ENCODE measurements around the gene IL36G. TPM values are rescaled to one million over a fixed set of nuclear protein-coding genes. Genes with fewer than 3 reads are reported as not detected.

The IL36G gene
- total and polyA plus RNA-seq, 9 of the 15 experiments (the other 6 are each of a cell fraction or from before 2014, with no cell fraction given) = not detected

DNA sequence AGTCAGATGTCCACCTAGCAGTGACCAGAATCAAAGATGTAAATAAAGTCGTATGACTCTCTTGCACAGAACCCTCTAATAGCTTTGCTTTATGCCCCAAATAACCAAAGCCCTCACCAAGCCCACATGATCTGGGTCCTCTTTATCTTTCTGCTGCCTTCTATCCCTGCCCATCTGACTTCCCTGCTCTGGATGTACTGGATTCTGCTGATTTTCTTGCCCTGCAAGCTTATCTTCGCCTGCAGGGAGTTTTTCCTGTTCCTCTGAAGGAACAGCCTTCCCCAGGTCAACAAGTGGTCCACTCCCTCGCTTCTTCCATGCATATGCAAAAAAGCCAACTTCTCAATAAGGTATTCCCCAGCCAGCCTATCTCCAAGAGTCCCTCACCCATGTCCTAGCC is 56.2 kb downstream of the IL36G start (continued):
- TF ChIP-seq, protein P1, sequence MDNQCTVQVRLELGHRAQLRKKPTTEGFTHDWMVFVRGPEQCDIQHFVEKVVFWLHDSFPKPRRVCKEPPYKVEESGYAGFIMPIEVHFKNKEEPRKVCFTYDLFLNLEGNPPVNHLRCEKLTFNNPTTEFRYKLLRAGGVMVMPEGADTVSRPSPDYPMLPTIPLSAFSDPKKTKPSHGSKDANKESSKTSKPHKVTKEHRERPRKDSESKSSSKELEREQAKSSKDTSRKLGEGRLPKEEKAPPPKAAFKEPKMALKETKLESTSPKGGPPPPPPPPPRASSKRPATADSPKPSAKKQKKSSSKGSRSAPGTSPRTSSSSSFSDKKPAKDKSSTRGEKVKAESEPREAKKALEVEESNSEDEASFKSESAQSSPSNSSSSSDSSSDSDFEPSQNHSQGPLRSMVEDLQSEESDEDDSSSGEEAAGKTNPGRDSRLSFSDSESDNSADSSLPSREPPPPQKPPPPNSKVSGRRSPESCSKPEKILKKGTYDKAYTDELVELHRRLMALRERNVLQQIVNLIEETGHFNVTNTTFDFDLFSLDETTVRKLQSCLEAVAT (IDR thresholded peaks at IDR 0.05) = peak; percentile 28 to 55; a peak in 1 of 4 replicates
- no peak for TF ChIP-seq NCOA2 (IDR thresholded peaks at IDR 0.05; ENCODE audit: partially characterized antibody in 2 of 2)
- TF ChIP-seq CBFB (CRISPR knock-in tag; IDR thresholded peaks at IDR 0.05) = no peak
- no peak for TF ChIP-seq EWSR1 (IDR thresholded peaks at IDR 0.05; ENCODE audit: borderline replicate concordance, low read depth, partially characterized antibody)
- no peak for TF ChIP-seq TAF7 (tag; IDR thresholded peaks at IDR 0.05)
- TF ChIP-seq, protein P2, sequence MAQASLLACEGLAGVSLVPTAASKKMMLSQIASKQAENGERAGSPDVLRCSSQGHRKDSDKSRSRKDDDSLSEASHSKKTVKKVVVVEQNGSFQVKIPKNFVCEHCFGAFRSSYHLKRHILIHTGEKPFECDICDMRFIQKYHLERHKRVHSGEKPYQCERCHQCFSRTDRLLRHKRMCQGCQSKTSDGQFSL (CRISPR knock-in tag; IDR thresholded peaks at IDR 0.05) = no peak
- TF ChIP-seq, protein P2 (tag; IDR thresholded peaks at IDR 0.05) = no peak
- no peak for TF ChIP-seq ZNF707 (CRISPR knock-in tag; conservative IDR thresholded peaks at IDR 0.05)
- no peak for TF ChIP-seq FOXA1 (IDR thresholded peaks at IDR 0.05; ENCODE audit: borderline replicate concordance)
- no peak for TF ChIP-seq ZC3H4 (CRISPR knock-in tag; IDR thresholded peaks at IDR 0.05; ENCODE audit: borderline replicate concordance)
- no peak for TF ChIP-seq SAFB2 (IDR thresholded peaks at IDR 0.05; ENCODE audit: borderline replicate concordance, low read depth, low read length, severe bottlenecking)
- TF ChIP-seq ZNF551 (CRISPR knock-in tag; IDR thresholded peaks at IDR 0.05) = no peak
- no peak for TF ChIP-seq NR2C2 (CRISPR knock-in tag; IDR thresholded peaks at IDR 0.05)
- no peak for TF ChIP-seq NR2C2 (tag; IDR thresholded peaks at IDR 0.05)
- TF ChIP-seq GABPB2 (CRISPR knock-in tag; conservative IDR thresholded peaks at IDR 0.05) = no peak
- no peak for TF ChIP-seq YBX1 (IDR thresholded peaks at IDR 0.05)
- no peak for TF ChIP-seq JUND (IDR thresholded peaks at IDR 0.05; ENCODE audit: borderline replicate concordance, low read depth, low read length)
- TF ChIP-seq JUND (tag; IDR thresholded peaks at IDR 0.05; ENCODE audit: borderline replicate concordance, low read depth, low read length) = peak; percentile 23; the same call in 1 of the 3 replicates
- no peak for TF ChIP-seq BMI1 (IDR thresholded peaks at IDR 0.05; ENCODE audit: low read length)
- TF ChIP-seq MYNN (IDR thresholded peaks at IDR 0.05) = peak; percentile 39; the same call in 1 of the 2 replicates
- TF ChIP-seq MYNN (CRISPR knock-in tag; IDR thresholded peaks at IDR 0.05) = no peak
- TF ChIP-seq CBX3 (IDR thresholded peaks at IDR 0.05; ENCODE audit: borderline replicate concordance in 1 of 2, low read length in 2 of 2) = no peak
- TF ChIP-seq NFE2 (IDR thresholded peaks at IDR 0.05; ENCODE audit: low read depth) = no peak
- TF ChIP-seq ZNF124 (CRISPR knock-in tag; IDR thresholded peaks at IDR 0.05) = no peak
- TF ChIP-seq, protein P3, sequence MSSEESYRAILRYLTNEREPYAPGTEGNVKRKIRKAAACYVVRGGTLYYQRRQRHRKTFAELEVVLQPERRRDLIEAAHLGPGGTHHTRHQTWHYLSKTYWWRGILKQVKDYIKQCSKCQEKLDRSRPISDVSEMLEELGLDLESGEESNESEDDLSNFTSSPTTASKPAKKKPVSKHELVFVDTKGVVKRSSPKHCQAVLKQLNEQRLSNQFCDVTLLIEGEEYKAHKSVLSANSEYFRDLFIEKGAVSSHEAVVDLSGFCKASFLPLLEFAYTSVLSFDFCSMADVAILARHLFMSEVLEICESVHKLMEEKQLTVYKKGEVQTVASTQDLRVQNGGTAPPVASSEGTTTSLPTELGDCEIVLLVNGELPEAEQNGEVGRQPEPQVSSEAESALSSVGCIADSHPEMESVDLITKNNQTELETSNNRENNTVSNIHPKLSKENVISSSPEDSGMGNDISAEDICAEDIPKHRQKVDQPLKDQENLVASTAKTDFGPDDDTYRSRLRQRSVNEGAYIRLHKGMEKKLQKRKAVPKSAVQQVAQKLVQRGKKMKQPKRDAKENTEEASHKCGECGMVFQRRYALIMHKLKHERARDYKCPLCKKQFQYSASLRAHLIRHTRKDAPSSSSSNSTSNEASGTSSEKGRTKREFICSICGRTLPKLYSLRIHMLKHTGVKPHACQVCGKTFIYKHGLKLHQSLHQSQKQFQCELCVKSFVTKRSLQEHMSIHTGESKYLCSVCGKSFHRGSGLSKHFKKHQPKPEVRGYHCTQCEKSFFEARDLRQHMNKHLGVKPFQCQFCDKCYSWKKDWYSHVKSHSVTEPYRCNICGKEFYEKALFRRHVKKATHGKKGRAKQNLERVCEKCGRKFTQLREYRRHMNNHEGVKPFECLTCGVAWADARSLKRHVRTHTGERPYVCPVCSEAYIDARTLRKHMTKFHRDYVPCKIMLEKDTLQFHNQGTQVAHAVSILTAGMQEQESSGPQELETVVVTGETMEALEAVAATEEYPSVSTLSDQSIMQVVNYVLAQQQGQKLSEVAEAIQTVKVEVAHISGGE (CRISPR knock-in tag; IDR thresholded peaks at IDR 0.05) = peak in 1 of 3 experiments; percentile 69; a peak in 1 of 6 replicates

Data from K562 (cell line).